Esophagus squamous epithelium (tissue), 5 donors: Measurements from ENCODE around the gene RAB5B. TPM values are rescaled to one million over a fixed set of nuclear protein-coding genes. Genes with fewer than 3 reads are reported as not detected.
A peak's percentile ranks its signal among the peaks of the same experiment; 100 is the strongest.

Source experiments
- DNase-seq: peaks from one replicate; lab custom pipeline; 2025; lab: John Stamatoyannopoulos, UW
- H3K27ac ChIP-seq, 4 donors: fragments of 200-600 bp; sonication (generic); one replicate each; pipeline ENCODE4 v1.5.1; 2016 to 2019; ENCODE audit warnings: mild to moderate bottlenecking in 1 of 4
- H3K27me3 ChIP-seq, 4 donors: fragments of 200-600 bp; sonication (generic); 1 replicate in 3 of 4; 2 replicates in 1 of 4; pipeline versions ENCODE4 v1.5.1 to v1.6.0; 2017 to 2021; ENCODE audit warnings: antibody characterized with exemption in 1 of 4
- H3K36me3 ChIP-seq, 3 donors: fragments of 200-600 bp; sonication (generic); one replicate each; pipeline ENCODE4 v1.5.1; 2016 to 2019
- H3K4me1 ChIP-seq, 3 donors: fragments of 200-600 bp; sonication (generic); one replicate each; pipeline ENCODE4 v1.5.1; 2017 to 2019
- H3K4me3 ChIP-seq, 4 donors: fragments of 200-600 bp; sonication (generic); 1 replicate in 3 of 4; 2 replicates in 1 of 4; pipeline ENCODE4 v1.5.1; 2016 to 2019; ENCODE audit warnings: mild to moderate bottlenecking in 2 of 4, moderate library complexity in 1 of 4
- H3K9me3 ChIP-seq, 3 donors: fragments of 200-600 bp; sonication (generic); one replicate each; pipeline ENCODE4 v1.5.1; 2016 to 2019
- CTCF ChIP-seq, 6 experiments: fragments of 450-650 bp in 4 of 6; fragments of 200-600 bp in 2 of 6; sonication (generic) in 2 of 6; IDR thresholded peaks; one replicate each; pipeline ENCODE4 v1.5.1; 2016 to 2019; ENCODE audit warnings: antibody characterized with exemption in 6 of 6, mild to moderate bottlenecking in 4 of 6, moderate library complexity in 4 of 6
- POLR2A ChIP-seq, 4 donors: fragments of 450-650 bp; IDR thresholded peaks; one replicate each; pipeline ENCODE4 v1.6.1; 2017; ENCODE audit warnings: antibody characterized with exemption in 4 of 4, mild to moderate bottlenecking in 4 of 4, moderate library complexity in 3 of 4
- WGBS, 2 donors: methylation state at CpG; one replicate each; pipeline ENCODE4 v1.1.5; 2018; 5-methylcytosine and 5-hydroxymethylcytosine counted together
- intact Hi-C: fragments of 100-400 bp; cut with DNase I; formaldehyde crosslinking; loops from one replicate; pipeline ENCODE4 v1.15.0; 2022
- total RNA-seq, 4 donors: library from RNA; depleted of rRNA; stranded (reverse); fragments of >200 nt; gene quantifications; one replicate each; pipeline ENCODE4 v1.1.0, GENCODE V29; 2016
- donor health status: DM: yes; HTN: yes; CAD: no.

RAB5B gene
- total RNA-seq, 4 donors from 2014 or later: 78.2 to 94.2 (median 86.4) TPM

GRCh38 chr12:55931780-55932550 is 41.9 kb upstream of the RAB5B start:
- 0 to 1% methylated on average over 8 to 25 of the region's 60 CpGs for WGBS, 2 donors
- peaks cover 36 to 85% (median 41%) of the 10 kb centered on the region in 3 donors for H3K4me1 ChIP-seq
- intact Hi-C loops: no loop called here
- H3K36me3 ChIP-seq: peaks cover 0 to 18% (median 5%) of the 10 kb centered on the region in 3 donors
- H3K27me3 ChIP-seq: no peaks in the 10 kb centered on the region
- peak overlapping the region; percentile 47 to 93 (median 85) for H3K4me3 ChIP-seq
- H3K9me3 ChIP-seq: no peaks in the 10 kb centered on the region
- no peak for TF ChIP-seq CTCF (IDR thresholded peaks at IDR 0.05)
- peak in 1 of 4 donors; percentile 51 for TF ChIP-seq POLR2A (IDR thresholded peaks at IDR 0.05)
- DNase-seq: no peak
- peak overlapping the region; percentile 91 to 100 (median 94) for H3K27ac ChIP-seq

- H3K27ac ChIP-seq: peak overlapping the region; percentile 91 to 100 (median 94)
- WGBS, 2 donors: 0% methylated on average over 2 to 3 of the region's 4 CpGs
- H3K4me1 ChIP-seq: peaks cover 36 to 91% (median 41%) of the 10 kb centered on the region in 3 donors
- peaks cover 0 to 24% (median 5%) of the 10 kb centered on the region in 3 donors for H3K36me3 ChIP-seq
- peak in 1 of 4 donors; percentile 52 for TF ChIP-seq POLR2A (IDR thresholded peaks at IDR 0.05)
- TF ChIP-seq CTCF (IDR thresholded peaks at IDR 0.05): no peak
- no peaks in the 10 kb centered on the region for H3K27me3 ChIP-seq
- peak overlapping the region; percentile 47 to 93 (median 85) for H3K4me3 ChIP-seq
- H3K9me3 ChIP-seq: no peaks in the 10 kb centered on the region
- DNase-seq: no peak
- intact Hi-C loops: no loop called here
Observed at GRCh38 chr12:55932551-55932910, 41.3 kb upstream of the RAB5B start.

- H3K27ac ChIP-seq: peak overlapping the region; percentile 91 to 100 (median 94)
- TF ChIP-seq POLR2A (IDR thresholded peaks at IDR 0.05): peak in 3 of 4 donors; percentile 10 to 58 (median 24)
- no peak for TF ChIP-seq CTCF (IDR thresholded peaks at IDR 0.05)
- H3K4me1 ChIP-seq: peaks cover 31 to 93% (median 38%) of the 10 kb centered on the region in 3 donors
- WGBS, 2 donors: 25 to 44% methylated on average over 6 to 7 of the region's 7 CpGs
- peak overlapping the region; percentile 47 to 93 (median 85) for H3K4me3 ChIP-seq
- H3K9me3 ChIP-seq: no peaks in the 10 kb centered on the region
- no peak for DNase-seq
- peaks cover 0 to 32% (median 5%) of the 10 kb centered on the region in 3 donors for H3K36me3 ChIP-seq
- no peaks in the 10 kb centered on the region for H3K27me3 ChIP-seq
- intact Hi-C loops: no loop called here
Observed at GRCh38 chr12:55933169-55933798, 40.6 kb upstream of the RAB5B start.

GRCh38 chr12:55933799-55934742 is 39.8 kb upstream of the RAB5B start:
- Histone ChIP-seq H3K27me3 (no peaks in the 10 kb centered on the region), H3K36me3 (peaks cover 0 to 39% (median 5%) of the 10 kb centered on the region in 3 donors), H3K27ac (peak overlapping the region; percentile 91 to 100 (median 94)), H3K4me1 (peaks cover 26 to 93% (median 35%) of the 10 kb centered on the region in 3 donors), H3K9me3 (no peaks in the 10 kb centered on the region), H3K4me3 (peak overlapping the region; percentile 47 to 93 (median 85))
- intact Hi-C loops: no loop called here
- TF ChIP-seq CTCF (IDR thresholded peaks at IDR 0.05): no peak
- no peak for TF ChIP-seq POLR2A (IDR thresholded peaks at IDR 0.05)
- 42 to 100% methylated on average over 1 of the region's 1 CpG for WGBS, 2 donors
- no peak for DNase-seq
